PFSK-1 (cell line): Measurements from ENCODE around the gene TCTN2.

Source experiments
- FOXP2 ChIP-seq: optimal IDR thresholded peaks from 2 replicates; pipeline ENCODE3; 2011; ENCODE audit warnings: borderline replicate concordance, control low read depth, inconsistent platforms; ENCODE audit not compliant: insufficient read depth; ENCODE audit errors: extremely low read length, extremely low read depth
- POLR2AphosphoS5 ChIP-seq: IDR thresholded peaks from 2 replicates; pipeline ENCODE4 v1.6.1; 2012; ENCODE audit warnings: low read depth, mild to moderate bottlenecking, control low read depth, low read length, moderate library complexity
- SIN3A ChIP-seq: IDR thresholded peaks from 2 replicates; pipeline ENCODE4 v1.6.1; 2012; ENCODE audit warnings: mild to moderate bottlenecking, low read length, moderate library complexity, borderline replicate concordance; ENCODE audit not compliant: insufficient read depth
- TAF1 ChIP-seq: IDR thresholded peaks from 2 replicates; pipeline ENCODE4 v1.6.1; 2012; ENCODE audit warnings: low read length, control low read depth, borderline replicate concordance; ENCODE audit not compliant: insufficient read depth
- TF ChIP-seq, protein P1 (sequence below), 2 experiments: IDR thresholded peaks; 2 replicates each; pipeline versions ENCODE4 v1.6.1 to v1.8.0; 2011 to 2012; ENCODE audit warnings: low read depth in 2 of 2, low read length in 2 of 2, control low read depth in 1 of 2, inconsistent platforms in 1 of 2, mild to moderate bottlenecking in 1 of 2, moderate library complexity in 1 of 2; ENCODE audit not compliant: insufficient read depth in 1 of 2

Gene TCTN2

GRCh38 chr12:123734268-123734667 is 63.4 kb downstream of the TCTN2 start:
- TF ChIP-seq POLR2AphosphoS5 (no peak), FOXP2 (no peak), SIN3A (no peak), TAF1 (no peak)
- TF ChIP-seq, protein P1, sequence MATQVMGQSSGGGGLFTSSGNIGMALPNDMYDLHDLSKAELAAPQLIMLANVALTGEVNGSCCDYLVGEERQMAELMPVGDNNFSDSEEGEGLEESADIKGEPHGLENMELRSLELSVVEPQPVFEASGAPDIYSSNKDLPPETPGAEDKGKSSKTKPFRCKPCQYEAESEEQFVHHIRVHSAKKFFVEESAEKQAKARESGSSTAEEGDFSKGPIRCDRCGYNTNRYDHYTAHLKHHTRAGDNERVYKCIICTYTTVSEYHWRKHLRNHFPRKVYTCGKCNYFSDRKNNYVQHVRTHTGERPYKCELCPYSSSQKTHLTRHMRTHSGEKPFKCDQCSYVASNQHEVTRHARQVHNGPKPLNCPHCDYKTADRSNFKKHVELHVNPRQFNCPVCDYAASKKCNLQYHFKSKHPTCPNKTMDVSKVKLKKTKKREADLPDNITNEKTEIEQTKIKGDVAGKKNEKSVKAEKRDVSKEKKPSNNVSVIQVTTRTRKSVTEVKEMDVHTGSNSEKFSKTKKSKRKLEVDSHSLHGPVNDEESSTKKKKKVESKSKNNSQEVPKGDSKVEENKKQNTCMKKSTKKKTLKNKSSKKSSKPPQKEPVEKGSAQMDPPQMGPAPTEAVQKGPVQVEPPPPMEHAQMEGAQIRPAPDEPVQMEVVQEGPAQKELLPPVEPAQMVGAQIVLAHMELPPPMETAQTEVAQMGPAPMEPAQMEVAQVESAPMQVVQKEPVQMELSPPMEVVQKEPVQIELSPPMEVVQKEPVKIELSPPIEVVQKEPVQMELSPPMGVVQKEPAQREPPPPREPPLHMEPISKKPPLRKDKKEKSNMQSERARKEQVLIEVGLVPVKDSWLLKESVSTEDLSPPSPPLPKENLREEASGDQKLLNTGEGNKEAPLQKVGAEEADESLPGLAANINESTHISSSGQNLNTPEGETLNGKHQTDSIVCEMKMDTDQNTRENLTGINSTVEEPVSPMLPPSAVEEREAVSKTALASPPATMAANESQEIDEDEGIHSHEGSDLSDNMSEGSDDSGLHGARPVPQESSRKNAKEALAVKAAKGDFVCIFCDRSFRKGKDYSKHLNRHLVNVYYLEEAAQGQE (IDR thresholded peaks at IDR 0.05; ENCODE audit: insufficient read depth in 1 of 2, low read depth in 2 of 2, low read length in 2 of 2): no peak

DNA sequence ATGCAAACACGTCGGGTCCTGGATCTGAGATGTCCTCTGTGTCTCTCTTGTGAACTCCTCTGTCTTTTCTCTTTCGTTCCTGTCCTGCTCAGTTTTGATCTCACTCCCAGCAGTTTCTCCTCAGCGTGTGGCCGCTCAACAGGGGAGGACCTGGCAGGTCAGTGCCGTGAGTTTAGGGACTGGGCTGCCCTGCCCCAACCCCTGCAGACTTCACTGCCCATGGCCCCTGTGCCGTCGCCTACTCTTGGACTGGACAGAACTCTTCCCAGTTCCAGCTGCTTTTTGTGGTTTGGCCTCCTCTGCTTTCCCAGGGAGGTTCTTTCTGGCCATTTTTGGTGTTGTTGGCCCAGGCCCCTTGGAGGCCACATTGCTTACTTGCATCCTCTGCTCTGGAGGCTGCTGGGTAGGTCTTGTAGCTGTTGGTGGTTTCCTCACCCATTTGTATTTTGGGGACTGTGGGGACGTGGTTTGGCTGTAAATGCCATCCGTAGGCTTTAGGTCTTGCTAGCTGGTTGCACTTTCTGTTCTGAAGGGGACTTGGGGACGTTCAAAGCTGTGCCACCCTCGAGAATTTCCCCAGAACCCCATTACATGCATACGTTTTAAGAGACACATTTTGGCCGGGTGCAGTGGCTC is 71.1 kb downstream of the TCTN2 start:
- TF ChIP-seq, protein P1 (IDR thresholded peaks at IDR 0.05; ENCODE audit: insufficient read depth in 1 of 2, low read depth in 2 of 2, low read length in 2 of 2): no peak
- TF ChIP-seq SIN3A (no peak), TAF1 (no peak), FOXP2 (no peak), POLR2AphosphoS5 (no peak)

- TF ChIP-seq, protein P1 (IDR thresholded peaks at IDR 0.05; ENCODE audit: insufficient read depth in 1 of 2, low read depth in 2 of 2, low read length in 2 of 2): no peak
- no peak for TF ChIP-seq POLR2AphosphoS5
- TF ChIP-seq TAF1: no peak
- no peak for TF ChIP-seq SIN3A
- TF ChIP-seq FOXP2: no peak
These were observed 72.1 kb downstream of the TCTN2 start for GRCh38 chr12:123743002-123743401.

DNA sequence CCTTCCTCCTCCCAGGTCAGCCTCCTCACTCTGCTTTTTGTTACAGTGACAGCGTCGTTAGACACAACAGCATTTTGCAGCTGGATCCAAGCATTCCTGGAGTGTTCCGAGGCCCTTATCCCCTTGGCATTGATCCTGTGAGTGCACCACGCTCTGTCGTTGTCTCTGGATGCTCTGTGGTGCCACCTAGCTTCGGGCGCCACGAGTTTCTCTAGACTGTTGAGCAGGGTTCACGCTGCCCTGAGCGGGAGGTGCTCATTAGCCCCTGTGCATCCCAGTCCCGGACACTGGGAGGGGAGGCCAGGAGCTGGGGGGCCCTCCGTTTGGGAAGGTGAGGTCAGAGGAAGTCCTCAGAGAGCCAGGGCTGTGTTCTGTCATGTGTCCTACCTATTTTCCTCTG is 73.9 kb downstream of the TCTN2 start:
- TF ChIP-seq, protein P1 (IDR thresholded peaks at IDR 0.05; ENCODE audit: insufficient read depth in 1 of 2, low read depth in 2 of 2, low read length in 2 of 2): no peak

GRCh38 chr12:123747309-123747708 is 76.4 kb downstream of the TCTN2 start:
- TF ChIP-seq SIN3A (no peak), POLR2AphosphoS5 (no peak), TAF1 (no peak), FOXP2 (no peak)
- TF ChIP-seq, protein P1 (IDR thresholded peaks at IDR 0.05; ENCODE audit: insufficient read depth in 1 of 2, low read depth in 2 of 2, low read length in 2 of 2): no peak
